HG02884 (cell line): ENCODE measurements around the gene FAM236B.
"Not testable (repeated sequence)": the region's sequence is repeated elsewhere in the genome, so short reads cannot be mapped to it uniquely, and the experiment has no call there.

Source experiments
- ATAC-seq: cut with Tn5 transposase; IDR thresholded peaks from one replicate; pipeline ENCODE4 v1.9.1; 2021; ENCODE audit warnings: mild to moderate bottlenecking, moderate library complexity; ENCODE audit not compliant: unreplicated experiment

Gene FAM236B

DNA sequence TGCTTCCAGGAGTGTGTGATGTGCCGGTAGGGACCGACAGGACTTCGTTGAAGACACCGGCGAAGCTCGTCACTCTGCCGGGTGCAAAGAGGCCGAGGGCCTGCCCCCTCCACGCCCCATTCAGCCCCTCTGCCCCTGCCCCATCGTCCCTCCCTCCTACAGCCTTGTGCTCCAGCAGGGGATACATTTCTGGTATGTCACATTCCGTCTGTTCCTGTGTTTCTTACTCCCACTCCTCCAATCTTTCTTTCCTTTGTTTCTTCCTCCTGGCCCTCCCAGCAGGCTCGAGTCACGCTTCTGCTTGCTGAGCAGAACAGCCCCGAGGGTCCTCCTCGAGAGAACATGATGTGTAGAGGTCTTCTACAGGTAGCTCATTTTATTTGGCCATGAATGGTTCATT, at the start of gene FAM236B:
Gene FAM236B (minus strand): TSS at position 101 of the 400 bp plus-strand sequence. CDS start 100 bp downstream, at position 1.
- ATAC-seq = not testable (repeated sequence)

- ATAC-seq = not testable (repeated sequence)
Measured at GRCh38 chrX:72830701-72831100, 48.2 kb upstream of the FAM236B start.

- ATAC-seq = not testable (repeated sequence)
Measured at GRCh38 chrX:72808110-72808509, 25.6 kb upstream of the FAM236B start, which contains the start of gene FAM236D. Gene FAM236D, minus strand, starts transcription at chrX:72808210. Its CDS starts 100 bp downstream, at chrX:72808110.

- ATAC-seq = not testable (repeated sequence)
Measured at GRCh38 chrX:72790390-72790789, 7.9 kb upstream of the FAM236B start.

DNA sequence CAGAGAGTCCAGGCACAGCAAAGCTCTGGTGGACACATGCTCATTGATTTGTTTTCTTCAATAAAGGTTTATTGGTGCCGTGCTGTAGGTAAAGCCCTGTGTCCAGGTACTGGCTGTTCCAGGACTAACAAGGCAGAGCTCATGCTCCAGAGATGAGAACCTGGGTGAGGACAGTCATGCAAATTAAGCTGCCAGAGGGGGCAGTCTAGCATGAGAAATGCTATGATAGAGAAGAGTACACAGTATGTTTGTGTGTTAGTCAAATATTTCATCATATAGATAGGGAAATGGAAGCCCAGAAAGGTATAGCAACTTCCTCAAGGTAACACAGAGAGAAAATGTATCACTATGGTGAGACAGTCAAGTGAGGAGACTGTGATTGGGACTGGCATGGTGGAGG, 5.7 kb upstream of the FAM236B start:
- ATAC-seq = not testable (repeated sequence)

DNA sequence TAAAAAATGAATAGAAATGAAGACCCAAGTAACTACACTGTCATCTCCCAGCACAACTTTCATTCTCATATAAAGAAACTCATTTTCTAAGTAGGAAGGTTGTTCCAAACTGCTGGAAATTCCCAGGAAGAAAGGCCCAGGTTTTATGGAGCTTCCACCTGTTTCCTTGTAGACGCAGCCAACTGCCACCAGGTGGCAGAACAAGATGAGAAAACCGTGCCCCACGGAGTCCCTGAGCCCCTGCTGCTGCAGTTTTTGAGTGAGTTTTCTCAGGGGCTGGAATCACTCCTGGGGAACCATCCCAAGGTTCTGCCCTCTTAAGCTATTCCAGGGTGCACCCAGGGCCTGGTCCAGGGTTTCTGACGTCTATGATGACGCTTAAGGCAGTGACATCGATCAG, 1.5 kb upstream of the FAM236B start:
- ATAC-seq = not testable (repeated sequence)

- not testable (repeated sequence) for ATAC-seq
Measured at GRCh38 chrX:72783365-72783936, 991 bp upstream of the FAM236B start.

DNA sequence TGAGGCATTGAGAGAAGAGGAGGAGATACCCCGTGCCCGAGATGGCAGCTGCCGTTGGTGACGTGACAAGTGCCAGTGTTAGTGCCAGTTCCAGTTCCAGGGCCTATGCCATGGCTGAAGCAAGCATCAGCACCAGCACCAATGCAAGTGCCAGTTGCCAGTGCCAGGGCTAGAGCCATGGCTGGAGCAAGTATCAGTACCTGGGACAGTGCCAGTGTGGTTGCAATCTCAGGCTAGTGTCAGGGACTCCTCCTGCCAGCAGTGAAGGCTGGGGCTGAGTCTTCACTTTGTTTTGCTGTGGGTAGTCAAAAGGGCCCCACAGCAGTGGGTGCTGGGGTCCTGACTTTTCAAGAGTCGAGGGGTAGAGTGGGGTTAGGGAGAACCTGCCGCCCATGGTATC, 4.3 kb downstream of the FAM236B start:
- ATAC-seq = not testable (repeated sequence)

GRCh38 chrX:72777467-72777790, 5.0 kb downstream of the FAM236B start:
- peak; percentile 69 for ATAC-seq

- peak; percentile 90 for ATAC-seq
Measured at GRCh38 chrX:72776653-72777466, 5.6 kb downstream of the FAM236B start, which contains the start of gene DMRTC1B. Gene DMRTC1B, plus strand, starts transcription at chrX:72776890. Its CDS starts 68,246 bp downstream, at chrX:72845136.

DNA sequence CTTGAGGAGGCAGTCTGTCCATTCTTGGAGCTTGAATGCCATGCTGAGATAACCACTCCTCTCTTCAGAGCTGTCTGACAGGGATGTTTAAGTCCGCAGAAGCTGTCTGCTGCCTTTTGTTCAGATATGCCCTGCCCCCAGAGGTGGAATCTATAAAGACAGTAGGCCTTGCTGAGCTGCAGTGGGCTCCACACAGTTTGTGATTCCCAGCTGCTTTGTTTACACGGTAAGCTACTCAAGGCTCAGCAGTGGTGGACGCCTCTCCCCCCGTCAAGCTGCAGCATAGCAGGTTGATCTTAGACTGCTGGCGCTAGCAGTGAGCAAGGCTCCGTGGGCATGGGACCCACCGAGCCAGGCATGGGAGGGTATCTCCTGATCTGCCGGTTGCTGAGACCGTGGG, 22.0 kb downstream of the FAM236B start:
- ATAC-seq = not testable (repeated sequence)

- ATAC-seq = not testable (repeated sequence)
Measured at GRCh38 chrX:72748545-72748944, 33.9 kb downstream of the FAM236B start.

DNA sequence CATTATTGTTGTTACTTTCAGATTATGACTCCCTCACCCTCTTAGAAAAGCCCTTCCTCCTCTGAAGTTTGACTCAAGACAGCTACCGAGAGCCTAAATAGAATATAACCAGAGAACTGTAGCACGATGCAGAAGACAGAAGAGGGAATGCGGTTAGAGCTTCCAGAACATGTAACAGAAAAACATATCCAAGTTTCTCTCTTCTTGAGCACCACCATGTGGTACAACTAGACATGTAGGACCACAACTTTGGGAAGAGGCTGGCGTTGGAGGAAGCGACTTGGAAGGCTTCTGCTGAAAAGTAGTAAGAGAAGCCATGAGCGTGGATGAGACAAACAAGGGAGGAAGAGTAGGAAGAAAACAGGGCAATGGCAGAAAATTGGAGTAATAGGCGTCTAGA, 36.9 kb downstream of the FAM236B start:
- not testable (repeated sequence) for ATAC-seq

DNA sequence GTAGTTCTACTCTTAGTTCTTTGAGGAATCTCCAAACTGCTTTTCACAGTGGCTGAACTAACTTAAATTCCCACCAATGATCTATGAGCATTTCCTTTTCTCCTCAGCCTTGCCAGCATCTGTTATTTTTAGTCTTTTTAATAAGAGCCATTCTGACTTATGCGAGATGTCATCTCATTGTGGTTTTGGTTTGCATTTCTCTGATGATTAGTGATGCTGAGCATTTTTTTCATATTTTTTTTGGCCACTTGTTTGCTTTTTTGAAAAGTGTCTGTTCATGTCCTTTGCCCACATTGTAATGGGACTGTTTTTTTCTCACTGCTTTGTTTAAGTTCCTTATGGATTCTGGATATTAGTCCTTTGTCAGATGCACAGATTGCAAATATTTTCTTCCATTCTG, 46.9 kb downstream of the FAM236B start:
- no peak for ATAC-seq

- not testable (repeated sequence) for ATAC-seq
Measured at GRCh38 chrX:72733636-72734035, 48.8 kb downstream of the FAM236B start.
